Right atrium auricular region (tissue), 2 donors: Measurements from ENCODE around the gene ARHGEF3. TPM values are rescaled to one million over a fixed set of nuclear protein-coding genes. Genes with fewer than 3 reads are reported as not detected.

Experiments used
- DNase-seq: peaks from one replicate; pipeline ENCODE4 v3.0.0-alpha.2; 2019; ENCODE audit warnings: low spot score
- H3K27ac ChIP-seq, 2 donors: fragments of 200-600 bp; sonication (generic); 1 replicate in 1 of 2; 2 replicates in 1 of 2; pipeline ENCODE4 v1.5.1; 2016 to 2019
- H3K27me3 ChIP-seq, 2 donors: fragments of 200-600 bp; sonication (generic); one replicate each; pipeline versions ENCODE4 v1.5.1 to v1.6.0; 2017 to 2019
- H3K36me3 ChIP-seq: fragments of 200-600 bp; sonication (generic); one replicate; pipeline ENCODE4 v1.5.1; 2016
- H3K4me1 ChIP-seq, 2 donors: fragments of 200-600 bp; sonication (generic); one replicate each; pipeline versions ENCODE4 v1.5.1 to v1.6.0; 2017 to 2019
- H3K4me3 ChIP-seq, 2 donors: fragments of 200-600 bp; sonication (generic); 1 replicate in 1 of 2; 2 replicates in 1 of 2; pipeline ENCODE4 v1.5.1; 2017 to 2019; ENCODE audit warnings: mild to moderate bottlenecking in 1 of 2, moderate library complexity in 1 of 2
- H3K9me3 ChIP-seq, 2 donors: fragments of 200-600 bp; sonication (generic); one replicate each; pipeline ENCODE4 v1.5.1; 2019
- CTCF ChIP-seq, 2 donors: fragments of 200-600 bp; sonication (generic); IDR thresholded peaks; one replicate each; pipeline ENCODE4 v1.5.1; 2019; ENCODE audit warnings: antibody characterized with exemption in 2 of 2
- total RNA-seq, 2 donors: library from RNA; depleted of rRNA; stranded (reverse); fragments of >200 nt; gene quantifications; one replicate each; pipeline ENCODE4 v1.1.0, GENCODE V29; 2016

The ARHGEF3 gene
- total RNA-seq, 2 donors from 2014 or later: 16.1 to 21.7 TPM

GRCh38 chr3:56691165-56692000 is 110.4 kb downstream of the ARHGEF3 start:
- Histone ChIP-seq H3K27me3 (no peaks in the 10 kb centered on the region), H3K4me1 (no peaks in the 10 kb centered on the region), H3K4me3 (no peak overlapping the region), H3K27ac (no peak overlapping the region), H3K9me3 (no peaks in the 10 kb centered on the region), H3K36me3 (no peaks in the 10 kb centered on the region)
- no peak for TF ChIP-seq CTCF (IDR thresholded peaks at IDR 0.05)
- DNase-seq: no peak

- H3K27ac ChIP-seq: no peak overlapping the region
- H3K4me3 ChIP-seq: no peak overlapping the region
- no peaks in the 10 kb centered on the region for H3K36me3 ChIP-seq
- DNase-seq: no peak
- TF ChIP-seq CTCF (IDR thresholded peaks at IDR 0.05): no peak
- H3K27me3 ChIP-seq: no peaks in the 10 kb centered on the region
- no peaks in the 10 kb centered on the region for H3K9me3 ChIP-seq
- H3K4me1 ChIP-seq: no peaks in the 10 kb centered on the region
These were observed 112.4 kb downstream of the ARHGEF3 start for GRCh38 chr3:56689303-56689702.

- H3K9me3 ChIP-seq: no peaks in the 10 kb centered on the region
- H3K4me1 ChIP-seq: peaks cover 0 to 5% of the 10 kb centered on the region in 2 donors
- H3K27me3 ChIP-seq: no peaks in the 10 kb centered on the region
- no peak for TF ChIP-seq CTCF (IDR thresholded peaks at IDR 0.05)
- no peaks in the 10 kb centered on the region for H3K36me3 ChIP-seq
- DNase-seq: no peak
- H3K4me3 ChIP-seq: no peak overlapping the region
- H3K27ac ChIP-seq: no peak overlapping the region
These were observed 113.6 kb downstream of the ARHGEF3 start for GRCh38 chr3:56688191-56688590.

- Histone ChIP-seq H3K27ac (no peak overlapping the region), H3K9me3 (no peaks in the 10 kb centered on the region), H3K4me1 (peaks cover 0 to 19% of the 10 kb centered on the region in 2 donors), H3K27me3 (no peaks in the 10 kb centered on the region), H3K4me3 (no peak overlapping the region), H3K36me3 (no peaks in the 10 kb centered on the region)
- TF ChIP-seq CTCF (IDR thresholded peaks at IDR 0.05): no peak
- DNase-seq: no peak
These were observed 117.7 kb downstream of the ARHGEF3 start for GRCh38 chr3:56684029-56684428.

- H3K9me3 ChIP-seq: no peaks in the 10 kb centered on the region
- peak within 1 kb of the TSS; percentile 85 to 87 for H3K4me3 ChIP-seq
- H3K27me3 ChIP-seq: no peaks in the 10 kb centered on the region
- peak within 1 kb of the TSS; percentile 98 to 100 for H3K27ac ChIP-seq
- no peaks in the 10 kb centered on the region for H3K36me3 ChIP-seq
- H3K4me1 ChIP-seq: peaks cover 0 to 19% of the 10 kb centered on the region in 2 donors
- peak; percentile 70 for DNase-seq
- no peak for TF ChIP-seq CTCF (IDR thresholded peaks at IDR 0.05)
These were observed 118.5 kb downstream of the ARHGEF3 start, which contains the start of gene TASOR for GRCh38 chr3:56683122-56683817. TASOR (minus strand) TSS chr3:56683265; CDS start chr3:56683006, 259 bp downstream.
